RKO (cell line): ENCODE results near the gene S100A2.

Experiments
- DNase-seq: peaks from one replicate; pipeline ENCODE4 v3.0.0-alpha.2; 2016; ENCODE audit warnings: low spot score

S100A2 gene

DNA sequence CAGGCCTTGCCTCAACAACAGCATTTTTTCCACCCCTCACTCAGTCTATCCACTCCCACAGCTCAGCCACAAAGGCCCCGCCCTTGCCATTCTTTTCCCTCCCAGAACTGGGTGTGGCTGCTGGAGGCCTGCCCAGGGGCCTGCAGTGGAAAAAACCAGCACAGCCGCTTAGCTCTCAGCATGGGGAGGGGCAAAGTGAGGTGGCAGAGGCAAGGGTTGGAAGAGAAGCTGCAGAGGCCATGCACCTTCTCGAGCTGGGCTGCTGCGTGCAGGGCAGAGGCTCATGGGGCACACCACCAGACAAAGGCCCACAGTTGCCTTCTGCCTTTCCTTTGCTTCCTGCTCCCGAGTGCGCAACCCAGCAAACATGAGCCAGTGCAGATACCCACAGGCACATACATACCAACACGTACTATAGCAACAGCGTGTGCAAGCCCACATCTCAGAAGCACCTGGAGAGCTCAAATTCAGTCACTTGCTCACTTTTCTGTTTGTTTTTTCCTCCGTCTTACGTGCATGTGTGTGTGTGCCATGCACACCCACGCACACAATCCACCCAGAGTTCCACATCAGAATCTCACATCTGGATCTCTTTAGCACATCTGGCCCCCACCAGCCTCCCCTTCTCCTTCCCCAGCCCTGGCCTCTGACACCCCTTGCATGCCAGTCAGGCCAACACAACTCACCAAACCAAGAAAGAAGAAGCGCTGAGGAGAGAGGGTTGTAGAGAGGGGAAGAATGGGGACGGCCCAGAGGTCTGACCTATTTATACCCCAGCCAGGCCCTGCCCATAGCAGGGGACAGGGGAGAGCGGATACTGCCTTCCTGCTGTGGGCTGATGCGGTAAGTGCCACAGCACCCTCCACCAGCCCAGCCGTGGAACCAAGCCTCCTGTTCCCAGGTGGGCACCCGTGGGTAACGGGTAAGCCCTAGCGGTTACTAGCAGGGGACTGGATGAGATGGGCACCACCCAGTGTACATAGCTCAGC, 20.3 kb downstream of the S100A2 start, which contains the start of gene S100A4:
Gene S100A4, minus strand, starts transcription at position 740 of the 989 bp plus-strand sequence. CDS start 1,012 bp downstream, outside the sequence.
- DNase-seq = no peak

DNA sequence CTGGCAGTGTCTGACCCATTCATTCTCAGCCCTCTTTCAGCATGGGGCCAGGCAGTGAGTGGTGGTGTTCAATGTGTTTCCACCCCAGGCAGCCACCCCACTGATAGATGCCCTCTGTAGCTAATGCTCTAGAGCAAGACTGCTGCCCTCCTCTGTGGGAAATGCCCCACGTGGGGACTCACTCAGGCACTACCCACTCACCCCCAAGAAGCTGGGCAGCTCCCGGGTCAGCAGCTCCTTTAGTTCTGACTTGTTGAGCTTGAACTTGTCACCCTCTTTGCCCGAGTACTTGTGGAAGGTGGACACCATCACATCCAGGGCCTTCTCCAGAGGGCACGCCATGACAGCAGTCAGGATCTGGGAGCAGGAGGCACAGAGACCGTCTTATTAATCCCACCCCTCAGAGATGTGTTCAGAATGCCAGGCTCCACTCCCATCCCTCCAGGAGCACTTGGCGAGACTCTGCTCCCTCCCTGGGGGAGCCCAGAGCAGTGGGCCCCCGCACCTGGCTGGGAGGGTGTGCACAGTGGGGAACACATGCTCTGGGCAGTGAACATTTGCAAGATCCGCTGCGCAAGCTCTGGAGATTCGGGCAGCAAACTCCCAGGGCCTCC, 21.1 kb downstream of the S100A2 start:
- no peak for DNase-seq

DNA sequence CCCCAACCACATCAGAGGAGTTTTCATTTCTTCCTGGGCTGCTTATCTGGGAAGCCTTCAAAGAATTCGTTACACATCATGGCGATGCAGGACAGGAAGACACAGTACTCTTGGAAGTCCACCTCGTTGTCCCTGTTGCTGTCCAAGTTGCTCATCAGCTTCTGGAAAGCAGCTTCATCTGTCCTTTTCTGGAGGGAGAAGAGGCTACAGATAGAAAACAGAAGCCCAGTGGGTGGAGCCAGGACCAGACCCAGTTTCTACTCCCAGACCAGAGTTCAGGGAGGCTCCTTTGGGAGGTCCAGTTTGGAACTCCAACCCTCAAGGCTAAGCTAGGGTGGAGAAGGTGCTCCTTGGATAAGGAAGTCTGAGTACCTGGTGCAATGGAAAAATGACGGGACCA, 21.9 kb downstream of the S100A2 start:
- DNase-seq = no peak

DNA sequence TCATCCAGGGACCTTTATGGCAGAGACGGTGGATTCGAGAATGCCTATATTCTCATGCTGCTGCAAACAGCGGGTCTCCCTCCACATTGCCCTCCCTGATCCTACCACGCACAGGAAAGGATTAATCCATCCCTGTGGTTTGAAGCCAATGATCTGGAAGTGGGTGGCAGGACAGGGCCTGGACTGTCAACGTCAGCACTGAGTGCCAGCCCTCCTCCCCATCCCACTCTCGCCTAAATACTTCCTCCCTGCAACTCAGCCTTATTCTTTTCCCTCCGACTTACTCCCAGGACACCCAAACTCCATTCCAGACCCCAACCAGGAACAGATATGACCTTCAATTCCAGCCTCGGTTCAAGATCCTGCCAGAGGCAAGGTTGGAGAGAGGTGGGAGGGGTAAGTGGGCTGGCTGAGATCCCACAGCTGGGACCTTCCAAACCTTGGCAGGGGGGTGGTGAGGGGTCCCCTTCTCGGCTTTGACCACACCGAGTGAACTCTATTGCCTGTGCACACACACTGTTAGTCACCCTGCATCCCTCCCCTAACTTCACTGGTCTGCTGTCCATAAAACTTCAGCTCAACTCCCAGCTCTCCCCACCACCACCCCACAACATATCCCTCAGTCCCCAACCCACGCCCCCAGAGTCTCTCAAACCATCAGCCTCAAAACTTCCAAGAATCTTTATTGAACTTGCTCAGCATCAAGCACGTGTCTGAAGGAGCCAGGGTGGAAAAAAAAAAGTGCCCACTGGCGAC, 22.5 kb downstream of the S100A2 start:
- DNase-seq = no peak

DNA sequence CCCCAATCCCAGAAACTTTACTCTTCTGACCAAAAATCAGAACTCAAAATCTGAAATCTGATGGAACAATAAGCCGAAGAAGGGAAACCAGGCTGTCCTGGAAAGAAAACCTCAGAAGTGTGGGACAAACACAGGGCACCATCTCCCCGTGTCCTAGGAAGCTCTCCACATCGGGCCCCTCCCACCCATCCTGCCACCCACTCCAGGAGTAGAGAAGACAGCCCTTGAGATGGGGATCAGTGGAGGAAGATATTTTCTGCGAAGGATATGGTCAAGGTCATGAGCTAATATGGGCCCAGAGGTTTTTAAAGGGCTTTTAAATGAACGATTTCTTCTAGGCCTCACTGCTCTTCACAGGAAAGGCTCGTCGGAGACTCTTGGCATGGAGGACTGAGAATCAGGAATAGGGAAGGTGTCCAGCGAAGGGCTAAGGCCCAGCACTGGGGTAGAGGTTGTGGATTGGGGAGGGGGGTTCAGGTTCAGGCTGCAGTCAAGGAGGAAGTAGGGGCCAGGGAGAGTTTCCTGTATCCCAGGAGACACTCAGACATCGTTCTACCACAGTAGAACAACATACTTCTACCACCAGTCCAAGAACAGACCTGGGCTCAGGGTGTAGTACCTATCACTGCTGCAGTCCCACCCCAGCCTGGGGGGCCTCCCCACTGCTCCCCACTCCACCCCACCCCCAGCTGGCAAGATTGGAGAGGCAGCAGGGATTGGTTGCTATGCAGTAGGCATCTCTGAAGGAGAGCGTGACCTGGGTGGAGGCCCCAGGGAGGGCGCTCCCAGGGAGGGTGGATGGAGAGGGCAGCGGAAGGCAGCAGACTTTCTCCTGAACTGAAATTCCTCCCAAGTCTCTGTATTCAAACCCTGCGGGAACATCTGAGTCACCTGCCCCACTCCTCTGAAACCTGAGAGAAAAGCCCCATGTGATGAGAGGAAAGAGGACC, 23.7 kb downstream of the S100A2 start:
- DNase-seq = no peak

DNA sequence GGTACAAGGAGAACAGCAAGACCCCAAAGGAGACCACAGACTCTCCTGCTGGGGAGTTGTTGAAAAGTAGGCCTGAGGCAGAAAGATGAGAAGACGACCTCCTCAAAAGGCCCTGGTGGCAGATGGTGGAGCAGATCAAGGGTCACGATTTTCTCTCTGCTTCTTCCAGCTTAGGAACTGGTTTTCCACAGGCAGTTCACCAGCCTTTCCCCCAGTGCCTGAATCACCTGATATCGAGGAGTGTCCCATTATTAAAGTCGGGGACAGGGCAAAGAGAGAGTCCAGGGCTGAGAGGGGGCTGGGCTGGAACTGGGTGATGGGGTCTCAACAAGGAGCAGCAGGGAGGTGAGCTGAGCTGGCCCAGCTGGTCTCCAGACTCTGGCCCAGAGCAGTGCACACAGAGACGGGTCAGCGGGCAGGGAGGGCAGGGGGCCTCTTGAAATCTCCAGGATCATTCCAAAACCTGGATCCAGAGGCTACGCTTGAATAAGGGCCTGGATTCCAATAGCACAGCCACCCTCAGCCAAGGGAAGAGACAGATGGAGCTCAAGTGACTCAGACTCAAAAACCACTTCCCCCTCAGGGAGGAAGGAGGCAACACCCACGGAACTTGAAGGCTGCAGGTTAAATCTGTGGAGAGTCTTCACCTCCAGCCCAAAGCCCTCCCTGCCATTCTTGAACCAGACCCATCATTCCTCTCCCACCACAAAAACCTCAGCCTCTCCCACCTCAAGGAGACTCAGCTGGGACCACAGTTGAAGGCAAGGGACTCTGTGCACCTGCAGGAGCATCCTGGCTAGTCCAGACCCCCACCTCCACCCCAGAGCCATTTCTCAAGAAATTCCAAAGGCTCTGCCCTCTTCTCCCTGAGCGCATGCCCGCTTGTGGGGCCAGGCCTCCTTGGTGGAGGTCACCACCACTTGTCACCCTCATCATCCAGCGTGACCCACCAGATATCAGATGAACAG, 25.0 kb downstream of the S100A2 start, which contains the start of gene S100A5:
Gene S100A5, minus strand, starts transcription at position 541 of the 968 bp plus-strand sequence. CDS start 743 bp downstream, outside the sequence.
- no peak for DNase-seq

DNA sequence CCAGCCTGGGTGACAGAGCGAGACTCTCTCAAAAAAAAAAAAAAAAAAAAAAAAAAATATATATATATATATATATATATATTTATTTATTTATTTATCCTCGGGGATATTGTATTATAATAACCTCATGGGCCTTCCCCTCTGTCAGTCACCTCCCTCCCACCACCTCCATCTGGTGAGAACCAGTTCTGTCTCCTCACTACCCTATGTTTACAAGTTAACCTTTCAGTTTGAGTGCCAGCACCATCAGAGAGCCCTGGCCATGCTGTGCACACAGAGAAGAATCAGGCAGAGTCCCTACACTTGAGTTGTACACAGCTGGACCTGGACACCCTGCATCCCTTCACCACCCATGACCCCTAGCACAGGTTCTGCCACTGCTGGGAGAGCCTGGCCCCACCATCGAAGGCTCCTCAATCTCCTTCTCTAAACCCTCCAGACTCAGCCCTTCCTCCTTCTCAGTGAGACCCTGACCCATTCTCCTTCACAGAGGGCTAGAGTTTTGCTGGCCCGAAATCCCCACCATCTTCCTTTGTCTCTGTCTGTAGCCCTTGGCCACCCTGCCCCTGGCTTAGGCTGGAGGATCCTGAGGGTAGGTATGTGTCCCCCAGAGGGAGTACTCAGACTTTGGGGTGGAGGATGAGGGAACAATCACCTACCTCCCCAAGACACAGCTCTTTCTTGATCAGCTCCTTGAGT, 26.1 kb downstream of the S100A2 start:
- DNase-seq = no peak

DNA sequence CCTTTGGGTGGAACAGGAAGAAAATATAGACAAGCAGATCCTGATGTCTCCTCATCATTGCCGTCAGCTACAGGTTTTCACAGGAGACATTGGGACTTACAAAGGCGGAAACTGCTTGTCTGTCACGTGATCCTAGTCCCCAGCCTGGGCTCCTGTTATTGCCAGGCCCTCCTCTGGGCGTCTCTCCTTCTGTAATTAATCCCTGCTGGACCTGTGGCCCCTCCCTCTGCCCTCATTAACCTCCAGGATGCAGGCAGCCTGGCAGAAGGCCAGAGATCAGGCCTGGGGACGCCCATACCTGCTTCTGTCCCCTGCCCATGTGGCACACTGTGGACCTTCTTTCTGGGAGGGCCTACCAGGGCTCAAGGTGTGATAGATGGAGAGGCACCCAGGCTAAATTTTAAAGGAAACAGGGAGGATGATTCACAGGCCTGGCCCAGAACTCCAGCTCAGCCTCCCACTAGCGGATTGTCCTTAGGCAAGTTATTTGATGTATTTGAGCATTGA, 27.3 kb downstream of the S100A2 start:
- no peak for DNase-seq

DNA sequence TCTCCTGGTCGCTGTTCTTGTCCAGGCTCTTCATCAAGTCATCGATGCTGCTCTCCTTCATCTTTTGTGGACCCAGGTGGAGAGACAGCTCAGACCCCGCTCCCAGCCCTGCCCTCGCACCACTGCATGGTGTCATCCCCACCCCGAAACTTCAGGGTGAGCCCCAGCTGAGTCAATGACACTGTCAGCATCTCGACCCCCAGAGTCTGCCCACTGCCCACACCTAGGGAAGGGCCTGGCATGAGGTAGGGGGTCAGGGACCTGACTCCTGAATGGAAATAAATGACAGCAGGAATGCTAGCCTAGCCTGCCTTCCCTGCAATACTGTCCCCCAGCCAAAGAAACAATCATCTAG, 28.3 kb downstream of the S100A2 start:
- no peak for DNase-seq

DNA sequence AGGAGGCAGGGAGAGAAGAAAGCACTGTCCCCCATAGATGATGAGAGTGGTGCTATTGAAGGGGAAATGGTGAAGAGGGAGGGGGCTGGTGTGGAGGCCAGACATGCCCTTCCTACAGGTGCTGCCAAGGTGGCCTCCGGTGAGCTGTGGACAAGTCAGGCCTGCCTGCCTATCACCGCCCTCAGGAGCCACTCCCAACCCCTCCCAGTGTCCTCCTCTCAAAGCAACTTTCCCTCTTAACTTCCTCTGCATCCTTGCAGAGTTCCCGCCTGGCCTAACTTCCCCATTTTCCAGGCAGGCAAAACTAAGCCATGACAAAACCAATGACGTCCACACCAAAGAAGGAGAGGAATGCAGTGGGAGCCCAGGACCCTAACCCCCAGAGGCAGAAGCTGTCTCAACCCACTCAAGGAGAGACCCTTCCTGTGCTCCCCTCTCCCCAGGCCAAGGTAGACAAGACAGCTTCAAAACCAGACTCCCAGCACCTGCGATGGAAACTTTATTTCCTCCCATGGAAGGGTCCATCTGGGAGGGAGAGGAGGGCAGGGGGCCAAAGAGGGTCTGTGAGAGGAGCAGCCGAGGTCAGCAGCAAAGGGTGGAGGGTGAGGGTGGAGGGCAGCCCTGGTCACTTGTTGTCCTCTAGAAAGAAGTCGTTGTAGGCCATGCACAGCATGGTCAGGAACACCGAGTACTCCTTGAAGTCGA, 28.8 kb downstream of the S100A2 start:
- no peak for DNase-seq

DNA sequence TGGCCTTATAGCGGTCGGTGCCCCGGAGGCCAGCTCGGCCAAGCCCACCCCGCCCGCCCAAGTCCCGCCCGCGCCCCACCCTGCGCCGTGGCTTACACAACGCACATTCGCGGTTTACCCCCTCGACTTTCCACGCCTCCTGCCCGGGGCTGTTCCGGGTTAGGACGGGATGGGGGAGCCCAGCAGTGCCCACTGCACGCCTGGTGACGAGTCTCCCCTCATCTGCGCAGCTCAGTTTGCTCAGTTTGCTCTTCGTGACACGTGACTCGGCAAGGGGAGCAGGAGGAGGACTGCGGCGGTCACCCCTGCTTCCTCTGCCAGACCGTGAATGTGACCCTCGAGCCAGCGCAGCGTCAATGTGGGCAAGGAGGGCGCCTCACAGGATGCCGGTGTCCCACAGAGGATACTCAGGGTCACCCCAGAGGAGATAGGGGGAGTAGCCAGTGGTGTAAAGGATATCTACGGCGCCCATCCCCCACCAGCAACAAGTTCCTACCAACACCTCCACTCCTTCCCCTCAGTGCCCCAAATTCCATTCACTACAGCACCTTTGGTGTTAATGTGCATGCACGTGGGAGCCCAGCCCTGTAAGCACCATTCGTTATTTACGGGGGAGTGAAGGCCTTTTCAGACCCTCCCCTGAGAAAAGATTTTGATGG, 29.5 kb downstream of the S100A2 start:
- peak; percentile 96 for DNase-seq

DNA sequence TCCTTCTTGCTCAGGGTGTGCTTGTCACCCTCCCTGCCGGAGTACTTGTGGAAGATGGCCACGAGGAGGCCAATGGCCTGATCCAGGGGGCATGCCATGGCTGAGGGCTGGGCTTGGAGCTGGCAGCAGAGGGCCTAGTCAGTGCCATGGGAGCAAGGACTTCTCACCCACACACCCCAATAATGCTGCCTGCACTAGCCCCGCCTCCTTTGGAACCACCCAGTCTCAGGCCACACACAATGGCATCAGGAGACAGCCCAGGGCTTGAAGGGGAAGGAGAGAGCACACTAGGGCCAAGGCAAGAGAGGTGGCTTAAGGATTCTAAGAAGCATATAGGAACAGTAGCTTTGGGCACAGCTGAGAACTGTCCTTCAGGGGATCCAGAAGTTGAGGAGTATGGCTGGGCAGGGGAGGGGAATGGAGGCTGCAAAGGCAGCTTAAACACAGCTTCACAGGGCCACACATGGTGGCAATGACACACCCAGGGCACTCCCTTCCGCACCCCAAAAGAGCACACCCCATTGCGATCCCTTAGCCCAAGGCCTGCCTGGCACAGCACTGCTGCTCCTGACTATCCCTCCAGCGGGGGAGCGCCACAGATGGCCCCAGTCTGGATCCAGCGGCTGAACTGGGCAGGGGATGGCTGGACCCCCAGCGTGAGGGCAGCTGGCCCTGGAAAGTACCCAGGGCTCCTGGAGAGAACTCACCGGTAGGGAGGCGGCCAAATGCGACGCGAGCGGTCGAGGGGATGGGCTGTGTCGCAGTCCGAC, 30.2 kb downstream of the S100A2 start, which contains the start of gene S100A6:
Gene S100A6, minus strand, starts transcription at position 750 of the 770 bp plus-strand sequence. Its CDS starts 652 bp downstream, at position 98.
- DNase-seq = peak; percentile 85

DNA sequence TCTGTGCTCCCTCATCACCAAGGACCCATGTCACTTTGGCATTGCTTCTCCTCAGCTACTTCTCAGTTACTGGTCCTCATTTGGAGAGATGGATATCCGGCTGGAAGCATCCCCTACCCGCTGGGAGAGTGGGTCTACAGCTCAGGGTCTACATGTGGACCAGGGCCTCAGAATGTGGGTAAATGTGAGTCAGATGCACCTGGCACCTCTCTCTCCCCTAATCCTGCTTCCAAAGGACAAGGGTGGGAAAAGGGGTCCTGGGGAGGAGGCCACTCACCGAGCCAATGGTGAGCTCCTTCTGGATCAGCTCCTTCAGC, 30.8 kb downstream of the S100A2 start:
- DNase-seq = no peak

DNA sequence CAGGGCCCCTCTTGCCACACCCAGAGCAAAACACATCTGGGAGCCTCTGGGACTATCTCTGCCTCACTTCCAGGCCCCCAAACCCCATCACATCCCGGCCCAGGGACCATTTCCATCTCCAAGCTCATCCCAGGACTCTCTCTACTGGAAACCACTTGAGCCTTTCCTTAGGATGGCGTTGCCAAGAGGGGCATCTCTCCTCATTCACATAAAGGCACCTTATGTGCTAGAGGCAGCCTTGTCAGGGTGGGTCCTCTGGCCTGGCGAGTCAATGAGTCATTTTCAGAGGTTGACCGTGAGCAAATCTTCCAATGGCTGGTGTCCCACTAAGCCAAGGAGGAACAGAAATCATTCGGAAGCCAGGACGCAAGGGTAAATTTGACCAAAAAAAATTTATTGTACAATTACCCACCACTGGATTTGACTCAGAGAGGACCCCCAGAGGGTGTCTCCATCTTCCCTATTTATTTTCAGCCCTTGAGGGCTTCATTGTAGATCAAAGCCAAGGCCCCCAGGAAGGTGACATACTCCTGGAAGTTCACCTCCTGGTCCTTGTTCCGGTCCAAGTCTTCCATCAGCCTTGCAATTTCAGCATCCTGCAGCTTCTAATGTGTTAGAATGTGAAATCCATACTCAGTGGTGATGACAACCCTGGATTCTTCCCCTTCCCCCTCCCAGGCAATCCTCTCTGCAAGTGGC, 31.3 kb downstream of the S100A2 start:
- DNase-seq = peak; percentile 84

DNA sequence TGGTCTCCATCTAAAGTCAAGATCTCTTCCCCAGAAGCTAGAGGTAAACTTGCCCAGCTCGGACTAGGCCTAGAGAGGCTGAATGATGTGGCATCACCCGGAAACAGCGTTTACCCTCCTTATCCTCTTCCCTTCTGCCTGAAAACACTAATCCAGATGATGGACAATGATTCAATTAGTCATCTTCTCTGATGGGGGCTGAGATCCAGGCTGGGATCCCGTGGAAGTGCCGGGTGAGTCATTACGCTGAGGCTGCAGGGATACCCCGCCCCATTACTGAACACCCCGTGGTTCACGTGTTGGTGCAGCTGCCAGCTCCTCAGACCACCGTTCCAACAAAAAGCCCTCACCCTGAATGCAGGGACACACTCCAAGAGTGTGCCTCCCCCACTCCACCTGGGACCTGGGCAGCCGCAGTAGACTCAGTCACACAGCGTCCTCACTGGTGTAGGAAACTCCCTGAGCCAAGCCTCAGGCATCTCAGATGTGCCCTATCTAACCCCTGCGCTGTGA, 31.9 kb downstream of the S100A2 start:
- peak; percentile 98 for DNase-seq
